Thyroid gland (tissue), 4 donors: ENCODE results near the gene MYD88.

Experiments
- CTCF ChIP-seq, 6 experiments: fragments of 200-600 bp in 3 of 6; fragments of 450-650 bp in 3 of 6; sonication (generic) in 3 of 6; IDR thresholded peaks; one replicate each; pipeline ENCODE4 v1.5.1; 2016 to 2019; ENCODE audit warnings: antibody characterized with exemption in 6 of 6, mild to moderate bottlenecking in 2 of 6, inconsistent platforms in 1 of 6, moderate library complexity in 1 of 6
- POLR2A ChIP-seq, 2 donors: fragments of 450-650 bp; IDR thresholded peaks; one replicate each; pipeline ENCODE4 v1.6.1; 2017; ENCODE audit warnings: antibody characterized with exemption in 2 of 2, mild to moderate bottlenecking in 2 of 2, moderate library complexity in 1 of 2

- no peak for TF ChIP-seq CTCF (IDR thresholded peaks at IDR 0.05)
- TF ChIP-seq POLR2A (IDR thresholded peaks at IDR 0.05), result no peak
Measured at GRCh38 chr3:38151667-38152265, 13.3 kb downstream of the MYD88 start.
